CD14-positive monocyte (primary cell): ENCODE measurements around the gene RHOU. TPM values are rescaled to one million over a fixed set of nuclear protein-coding genes. Genes with fewer than 3 reads are reported as not detected.

ENCODE experiments used
- DNase-seq, 3 donors: peaks; one replicate each; pipeline ENCODE4 v3.0.0-alpha.2; 2011 to 2022
- H2AFZ ChIP-seq: 2 replicates; pipeline ENCODE4 v1.6.0; 2012; ENCODE audit warnings: mild to moderate bottlenecking, low read depth, low read length, inconsistent platforms; ENCODE audit not compliant: insufficient read depth, poor library complexity, severe bottlenecking
- H3K27ac ChIP-seq, 2 donors: 1 replicate in 1 of 2; 2 replicates in 1 of 2; pipeline ENCODE4 v1.5.1; 2012 to 2013; ENCODE audit warnings: low read length in 2 of 2, control low read depth in 1 of 2, inconsistent platforms in 1 of 2, low read depth in 1 of 2, mild to moderate bottlenecking in 1 of 2
- H3K27me3 ChIP-seq, 2 donors: one replicate each; pipeline versions ENCODE4 v1.6.0 to v1.6.1; 2011 to 2013; ENCODE audit warnings: low read length in 2 of 2; ENCODE audit not compliant: control insufficient read depth in 2 of 2, insufficient read depth in 2 of 2
- H3K36me3 ChIP-seq, 2 donors: replicated peaks in 1 of 2; 1 replicate in 1 of 2; 2 replicates in 1 of 2; pipeline versions ENCODE4 v1.5.1 to v1.6.1; 2012 to 2013; ENCODE audit warnings: low read length in 2 of 2, control low read depth in 1 of 2, inconsistent platforms in 1 of 2, mild to moderate bottlenecking in 1 of 2; ENCODE audit not compliant: insufficient read depth in 2 of 2, control insufficient read depth in 1 of 2
- H3K4me1 ChIP-seq, 2 donors: 1 replicate in 1 of 2; 2 replicates in 1 of 2; pipeline versions ENCODE4 v1.5.1 to v1.6.1; 2012 to 2013; ENCODE audit warnings: low read length in 2 of 2, control low read depth in 1 of 2, inconsistent platforms in 1 of 2, mild to moderate bottlenecking in 1 of 2, moderate library complexity in 1 of 2; ENCODE audit not compliant: insufficient read depth in 2 of 2, control insufficient read depth in 1 of 2
- H3K4me2 ChIP-seq: replicated peaks from 2 replicates; pipeline ENCODE3; 2012; ENCODE audit warnings: low read length, moderate library complexity, mild to moderate bottlenecking; ENCODE audit not compliant: poor library complexity, severe bottlenecking; ENCODE audit errors: extremely low read depth
- H3K4me3 ChIP-seq, 3 experiments: fragments of 200-600 bp in 1 of 3; sonication (generic) in 1 of 3; replicated peaks in 1 of 3; 1 replicate in 2 of 3; 2 replicates in 1 of 3; pipeline ENCODE4 v1.5.1; 2011 to 2013; ENCODE audit warnings: low read length in 3 of 3, mild to moderate bottlenecking in 3 of 3, control low read depth in 2 of 3, low read depth in 2 of 3, inconsistent platforms in 1 of 3, moderate library complexity in 1 of 3
- H3K79me2 ChIP-seq: 2 replicates; pipeline ENCODE4 v1.6.0; 2012; ENCODE audit warnings: mild to moderate bottlenecking, control low read depth, inconsistent platforms, low read length, moderate library complexity; ENCODE audit not compliant: insufficient read depth
- H3K9ac ChIP-seq: 2 replicates; pipeline ENCODE4 v1.6.0; 2017; ENCODE audit warnings: low read length, mild to moderate bottlenecking; ENCODE audit not compliant: insufficient read depth, poor library complexity, severe bottlenecking
- H3K9me3 ChIP-seq, 2 donors: replicated peaks in 1 of 2; 1 replicate in 1 of 2; 2 replicates in 1 of 2; pipeline versions ENCODE4 v1.5.1 to v1.6.1; 2012 to 2013; ENCODE audit warnings: low read length in 2 of 2, control low read depth in 1 of 2; ENCODE audit not compliant: control insufficient read depth in 1 of 2, insufficient read depth in 1 of 2
- H4K20me1 ChIP-seq: 2 replicates; pipeline ENCODE4 v1.6.0; 2012; ENCODE audit warnings: mild to moderate bottlenecking, low read length, control low read depth, moderate library complexity; ENCODE audit not compliant: insufficient read depth
- H3K27ac Mint-ChIP-seq, 7 donors: one replicate each; pipeline ENCODE4 v1.8.0; 2020; ENCODE audit warnings: mild to moderate bottlenecking in 7 of 7, mixed read lengths in 7 of 7, moderate library complexity in 6 of 7, inconsistent platforms in 2 of 7
- H3K27me3 Mint-ChIP-seq, 3 donors: one replicate each; pipeline ENCODE4 v1.8.0; 2021 to 2022; ENCODE audit warnings: low read depth in 3 of 3, mild to moderate bottlenecking in 3 of 3, mixed read lengths in 3 of 3, moderate library complexity in 3 of 3, inconsistent platforms in 1 of 3
- H3K36me3 Mint-ChIP-seq, 2 donors: one replicate each; pipeline ENCODE4 v1.8.0; 2020; ENCODE audit warnings: mixed read lengths in 2 of 2, inconsistent platforms in 1 of 2, mild to moderate bottlenecking in 1 of 2
- H3K4me1 Mint-ChIP-seq: one replicate; pipeline ENCODE4 v1.8.0; 2020; ENCODE audit warnings: mild to moderate bottlenecking, mixed read lengths
- H3K4me3 Mint-ChIP-seq, 2 donors: one replicate each; pipeline ENCODE4 v1.8.0; 2020; ENCODE audit warnings: mild to moderate bottlenecking in 2 of 2, mixed read lengths in 2 of 2, moderate library complexity in 1 of 2
- H3K9me3 Mint-ChIP-seq, 7 donors: one replicate each; pipeline ENCODE4 v1.8.0; 2020 to 2022; ENCODE audit warnings: mixed read lengths in 7 of 7, mild to moderate bottlenecking in 6 of 7, moderate library complexity in 6 of 7, inconsistent platforms in 2 of 7
- CTCF ChIP-seq: fragments of 200-600 bp; IDR thresholded peaks from one replicate; pipeline ENCODE4 v1.8.0; 2022; ENCODE audit warnings: antibody characterized with exemption, mild to moderate bottlenecking
- WGBS: methylation state at CpG from one replicate; pipeline ENCODE4 v1.1.5; 2013; ENCODE audit warnings: missing lambda C conversion rate; ENCODE audit not compliant: insufficient coverage; 5-methylcytosine and 5-hydroxymethylcytosine counted together
- intact Hi-C, 2 donors: fragments of 100-400 bp; cut with micrococcal nuclease; formaldehyde crosslinking; loops; one replicate each; pipeline versions ENCODE4 v1.15.0 to v1.15.1; 2023
- polyA plus RNA-seq, 3 donors: library from polyadenylated mRNA; depleted of rRNA in 1 of 3; unstranded in 2 of 3; stranded (reverse) in 1 of 3; fragments of 300-500 nt in 2 of 3; fragments of >200 nt in 1 of 3; fragmentation: Illumina TruSeq in 2 of 3; gene quantifications; 1 replicate in 2 of 3; 2 replicates in 1 of 3; pipeline ENCODE4 v1.2.3, GENCODE V29; 2012 to 2021

Gene RHOU
- polyA plus RNA-seq, 3 donors = 4.1 to 11.6 (median 4.8) TPM

- Histone ChIP-seq H3K36me3 (no peaks in the 10 kb centered on the region), H3K9me3 (no peaks in the 10 kb centered on the region), H3K4me1 (peaks cover 5 to 8% of the 10 kb centered on the region in 2 donors), H2AFZ (no peak overlapping the region), H4K20me1 (no peaks in the 10 kb centered on the region), H3K27me3 (no peaks in the 10 kb centered on the region), H3K4me2 (no peak overlapping the region), H3K4me3 (no peak overlapping the region), H3K9ac (no peak overlapping the region), H3K79me2 (no peaks in the 10 kb centered on the region), H3K27ac (no peak overlapping the region)
- H3K9me3 Mint-ChIP-seq = peaks cover 0 to 6% (median 1%) of the 10 kb centered on the region in 7 donors
- WGBS = 75% methylated on average over 4 of the region's 12 CpGs
- H3K4me3 Mint-ChIP-seq = peak overlapping the region in 1 of 2 donors; percentile 3
- H3K4me1 Mint-ChIP-seq = peaks cover 5% of the 10 kb centered on the region
- H3K27me3 Mint-ChIP-seq = peaks cover 1 to 6% (median 2%) of the 10 kb centered on the region in 3 donors
- intact Hi-C loops = no loop called here
- TF ChIP-seq CTCF = no peak
- H3K36me3 Mint-ChIP-seq = no peaks in the 10 kb centered on the region
- no peak for DNase-seq
- H3K27ac Mint-ChIP-seq = no peak overlapping the region
Observed at GRCh38 chr1:228768355-228769000, 33.2 kb downstream of the RHOU start.

- no peaks in the 10 kb centered on the region for H3K36me3 ChIP-seq
- no peaks in the 10 kb centered on the region for H3K27me3 ChIP-seq
- H4K20me1 ChIP-seq = no peaks in the 10 kb centered on the region
- H3K4me2 ChIP-seq = no peak overlapping the region
- no peak overlapping the region for H3K9ac ChIP-seq
- H2AFZ ChIP-seq = no peak overlapping the region
- peaks cover 1% of the 10 kb centered on the region for H3K4me1 Mint-ChIP-seq
- H3K9me3 Mint-ChIP-seq = peaks cover 0 to 6% (median 2%) of the 10 kb centered on the region in 7 donors
- H3K9me3 ChIP-seq = no peaks in the 10 kb centered on the region
- intact Hi-C loops = no loop called here
- 71% methylated on average over 1 of the region's 5 CpGs for WGBS
- no peak overlapping the region for H3K4me3 ChIP-seq
- no peak for DNase-seq
- peaks cover 0 to 6% (median 3%) of the 10 kb centered on the region in 3 donors for H3K27me3 Mint-ChIP-seq
- H3K4me3 Mint-ChIP-seq = no peak overlapping the region
- no peak overlapping the region for H3K27ac ChIP-seq
- no peak for TF ChIP-seq CTCF
- no peaks in the 10 kb centered on the region for H3K79me2 ChIP-seq
- H3K4me1 ChIP-seq = peaks cover under 1 to 2% of the 10 kb centered on the region in 2 donors
- no peak overlapping the region for H3K27ac Mint-ChIP-seq
- no peaks in the 10 kb centered on the region for H3K36me3 Mint-ChIP-seq
Observed at GRCh38 chr1:228770779-228771223, 35.5 kb downstream of the RHOU start.
